ENCODE data around the gene NEDD9.

Gene NEDD9

DNA sequence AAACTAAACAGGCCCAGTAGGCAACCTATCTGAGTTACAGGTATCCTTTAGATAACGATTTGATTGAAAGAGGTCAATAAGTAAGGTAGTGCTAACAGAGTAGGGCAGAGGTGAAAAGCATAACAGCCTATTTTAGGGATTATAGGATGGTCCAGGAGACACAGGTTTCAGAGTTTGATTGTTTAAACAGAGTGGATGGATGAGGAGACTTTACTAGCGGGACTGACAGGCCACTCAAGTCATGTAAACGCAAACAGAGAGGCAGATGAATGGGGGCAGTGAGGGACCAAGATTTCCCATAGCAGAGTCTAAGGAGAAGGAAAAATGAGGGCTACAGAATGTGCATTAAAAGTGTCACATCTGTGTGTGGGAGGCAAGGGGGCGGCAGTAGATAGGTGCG is 4.8 kb downstream of the NEDD9 start:
- Histone ChIP-seq H2AFZ (ENCODE audit: low read length) (no peak overlapping the region), H3K9ac (ENCODE audit: low read length) (no peak overlapping the region), H4K20me1 (ENCODE audit: insufficient read depth, low read length) (no peaks in the 10 kb centered on the region), H3K4me3 (ENCODE audit: low read length) (no peak overlapping the region), H3K36me3 (replicated peaks; ENCODE audit: insufficient read depth, low read length) (no peaks in the 10 kb centered on the region), H3K27ac (ENCODE audit: low read length) (no peak overlapping the region), H3K27me3 (replicated peaks; ENCODE audit: insufficient read depth, low read length) (no peaks in the 10 kb centered on the region), H3K9me3 (replicated peaks; ENCODE audit: insufficient read depth, low read length) (no peaks in the 10 kb centered on the region), H3K4me2 (ENCODE audit: low read depth, low read length) (no peak overlapping the region), H3K9me2 (replicated peaks; ENCODE audit: insufficient read depth, low read length) (no peaks in the 10 kb centered on the region), H3K4me1 (ENCODE audit: low read length) (no peaks in the 10 kb centered on the region), H3K79me2 (ENCODE audit: low read length) (peaks cover 5% of the 10 kb centered on the region; the same call in 1 of the 2 replicates), H3F3A (ENCODE audit: insufficient read depth, low read length) (peaks cover 1% of the 10 kb centered on the region; the same call in 1 of the 2 replicates)
- TF ChIP-seq EZH2 (optimal IDR thresholded peaks at IDR 0.05; ENCODE audit: low read depth, low read length) (no peak), EZH2phosphoT487 (IDR thresholded peaks at IDR 0.05; ENCODE audit: low read length) (no peak)
- TF ChIP-seq, protein P1, sequence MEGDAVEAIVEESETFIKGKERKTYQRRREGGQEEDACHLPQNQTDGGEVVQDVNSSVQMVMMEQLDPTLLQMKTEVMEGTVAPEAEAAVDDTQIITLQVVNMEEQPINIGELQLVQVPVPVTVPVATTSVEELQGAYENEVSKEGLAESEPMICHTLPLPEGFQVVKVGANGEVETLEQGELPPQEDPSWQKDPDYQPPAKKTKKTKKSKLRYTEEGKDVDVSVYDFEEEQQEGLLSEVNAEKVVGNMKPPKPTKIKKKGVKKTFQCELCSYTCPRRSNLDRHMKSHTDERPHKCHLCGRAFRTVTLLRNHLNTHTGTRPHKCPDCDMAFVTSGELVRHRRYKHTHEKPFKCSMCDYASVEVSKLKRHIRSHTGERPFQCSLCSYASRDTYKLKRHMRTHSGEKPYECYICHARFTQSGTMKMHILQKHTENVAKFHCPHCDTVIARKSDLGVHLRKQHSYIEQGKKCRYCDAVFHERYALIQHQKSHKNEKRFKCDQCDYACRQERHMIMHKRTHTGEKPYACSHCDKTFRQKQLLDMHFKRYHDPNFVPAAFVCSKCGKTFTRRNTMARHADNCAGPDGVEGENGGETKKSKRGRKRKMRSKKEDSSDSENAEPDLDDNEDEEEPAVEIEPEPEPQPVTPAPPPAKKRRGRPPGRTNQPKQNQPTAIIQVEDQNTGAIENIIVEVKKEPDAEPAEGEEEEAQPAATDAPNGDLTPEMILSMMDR (IDR thresholded peaks at IDR 0.05; ENCODE audit: low read length), result no peak
- DNase-seq, result no peak

DNA sequence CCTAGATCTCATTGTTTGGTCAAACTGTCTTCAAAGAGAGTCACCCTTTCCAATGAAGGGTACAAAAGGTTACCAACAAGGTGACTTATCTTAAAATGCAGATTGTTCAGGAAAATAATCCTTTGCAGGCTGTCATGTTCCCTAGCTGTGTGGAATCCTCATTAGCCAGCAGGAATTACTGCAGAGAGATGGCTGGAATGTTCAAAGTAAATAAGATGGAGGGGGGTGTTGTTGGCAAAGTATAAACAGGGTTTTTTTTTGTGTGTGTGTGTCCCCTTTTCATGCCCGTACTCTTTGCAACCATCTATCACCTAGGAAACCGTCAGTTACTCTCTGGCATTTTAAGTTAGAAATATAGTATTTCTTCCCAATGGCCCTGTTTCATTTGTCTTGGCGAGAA is 6.5 kb downstream of the NEDD9 start:
- Histone ChIP-seq H3K27ac (ENCODE audit: low read length) (no peak overlapping the region), H3K79me2 (ENCODE audit: low read length) (no peaks in the 10 kb centered on the region), H3K4me2 (ENCODE audit: low read depth, low read length) (no peak overlapping the region), H3K9me2 (replicated peaks; ENCODE audit: insufficient read depth, low read length) (no peaks in the 10 kb centered on the region), H2AFZ (ENCODE audit: low read length) (no peak overlapping the region), H3K4me1 (ENCODE audit: low read length) (no peaks in the 10 kb centered on the region), H3F3A (ENCODE audit: insufficient read depth, low read length) (no peaks in the 10 kb centered on the region), H3K9me3 (replicated peaks; ENCODE audit: insufficient read depth, low read length) (no peaks in the 10 kb centered on the region), H3K36me3 (replicated peaks; ENCODE audit: insufficient read depth, low read length) (no peaks in the 10 kb centered on the region), H3K4me3 (ENCODE audit: low read length) (no peak overlapping the region), H3K9ac (ENCODE audit: low read length) (no peak overlapping the region), H4K20me1 (ENCODE audit: insufficient read depth, low read length) (no peaks in the 10 kb centered on the region), H3K27me3 (replicated peaks; ENCODE audit: insufficient read depth, low read length) (no peaks in the 10 kb centered on the region)
- TF ChIP-seq EZH2 (optimal IDR thresholded peaks at IDR 0.05; ENCODE audit: low read depth, low read length) (no peak), EZH2phosphoT487 (IDR thresholded peaks at IDR 0.05; ENCODE audit: low read length) (no peak)
- TF ChIP-seq, protein P1 (IDR thresholded peaks at IDR 0.05; ENCODE audit: low read length), result no peak
- no peak for DNase-seq

DNA sequence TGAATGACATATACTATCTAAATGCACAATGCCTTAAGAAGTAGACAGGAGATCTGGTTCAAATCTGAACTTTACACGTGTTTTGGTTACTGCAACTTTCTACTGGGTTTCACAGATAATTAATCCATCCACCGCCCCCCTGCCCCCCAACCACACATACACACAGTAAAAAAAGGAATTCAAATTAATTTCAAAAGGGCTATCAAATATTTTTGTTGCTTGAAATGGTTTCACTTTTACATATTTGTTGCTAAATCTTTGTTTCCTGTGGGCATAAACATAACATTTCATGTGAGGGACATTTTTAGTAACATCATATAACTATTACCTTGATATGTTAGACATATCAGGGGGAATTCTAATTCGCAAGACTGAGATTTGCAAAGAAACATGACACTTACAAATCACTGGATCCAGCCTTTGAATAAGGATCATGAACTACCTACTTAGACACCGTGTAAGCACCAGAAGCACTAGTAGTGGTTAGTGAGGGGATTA is 7.5 kb downstream of the NEDD9 start:
- TF ChIP-seq EZH2phosphoT487 (IDR thresholded peaks at IDR 0.05; ENCODE audit: low read length) (no peak), EZH2 (optimal IDR thresholded peaks at IDR 0.05; ENCODE audit: low read depth, low read length) (no peak)
- TF ChIP-seq, protein P1 (IDR thresholded peaks at IDR 0.05; ENCODE audit: low read length), result no peak
- no peaks in the 10 kb centered on the region for H3K4me1 ChIP-seq (ENCODE audit: low read length)
- H3K4me2 ChIP-seq (ENCODE audit: low read depth, low read length), result no peak overlapping the region
- no peaks in the 10 kb centered on the region for H3K9me3 ChIP-seq (replicated peaks; ENCODE audit: insufficient read depth, low read length)
- no peak overlapping the region for H2AFZ ChIP-seq (ENCODE audit: low read length)
- no peak for DNase-seq
- no peaks in the 10 kb centered on the region for H3K79me2 ChIP-seq (ENCODE audit: low read length)
- H3K36me3 ChIP-seq (replicated peaks; ENCODE audit: insufficient read depth, low read length), result no peaks in the 10 kb centered on the region
- H3K4me3 ChIP-seq (ENCODE audit: low read length), result no peak overlapping the region
- no peaks in the 10 kb centered on the region for H4K20me1 ChIP-seq (ENCODE audit: insufficient read depth, low read length)
- no peaks in the 10 kb centered on the region for H3K9me2 ChIP-seq (replicated peaks; ENCODE audit: insufficient read depth, low read length)
- no peaks in the 10 kb centered on the region for H3K27me3 ChIP-seq (replicated peaks; ENCODE audit: insufficient read depth, low read length)
- no peak overlapping the region for H3K27ac ChIP-seq (ENCODE audit: low read length)
- H3F3A ChIP-seq (ENCODE audit: insufficient read depth, low read length), result no peaks in the 10 kb centered on the region
- H3K9ac ChIP-seq (ENCODE audit: low read length), result no peak overlapping the region

Measured in MM.1S (cell line).